Hippocampal formation (tissue), 2 donors: Measurements from ENCODE around the gene RUNX2.
A peak's percentile ranks its signal among the peaks of the same experiment; 100 is the strongest.
"Not testable (repeated sequence)": the region's sequence is repeated elsewhere in the genome, so short reads cannot be mapped to it uniquely, and the experiment has no call there.

ENCODE experiments used
- DNase-seq, 2 donors: peaks; one replicate each; lab custom pipeline; 2025; lab: John Stamatoyannopoulos, UW

Gene RUNX2

GRCh38 chr6:45648262-45648620, 320.1 kb downstream of the RUNX2 start:
- DNase-seq = no peak

GRCh38 chr6:45650524-45651135, 322.5 kb downstream of the RUNX2 start:
- DNase-seq = no peak

- DNase-seq = no peak
These were observed 323.2 kb downstream of the RUNX2 start for GRCh38 chr6:45651301-45651700.

GRCh38 chr6:45652416-45652815, 324.3 kb downstream of the RUNX2 start:
- peak in 1 of 2 donors; percentile 28 for DNase-seq

GRCh38 chr6:45653117-45653883, 325.2 kb downstream of the RUNX2 start:
- no peak for DNase-seq

- DNase-seq = no peak
These were observed 326.5 kb downstream of the RUNX2 start for GRCh38 chr6:45654673-45655072.

GRCh38 chr6:45655745-45656476, 327.8 kb downstream of the RUNX2 start:
- DNase-seq = no peak

GRCh38 chr6:45657226-45657625, 329.1 kb downstream of the RUNX2 start:
- DNase-seq = no peak

- no peak for DNase-seq
These were observed 330.3 kb downstream of the RUNX2 start for GRCh38 chr6:45658400-45658799.

GRCh38 chr6:45658958-45659357, 330.8 kb downstream of the RUNX2 start:
- peak in 1 of 2 donors; percentile 49 for DNase-seq

- no peak for DNase-seq
These were observed 333.5 kb downstream of the RUNX2 start for GRCh38 chr6:45661661-45662060.

- DNase-seq = peak in 1 of 2 donors; percentile 10
These were observed 335.4 kb downstream of the RUNX2 start for GRCh38 chr6:45663251-45664221.

GRCh38 chr6:45664707-45665106, 336.6 kb downstream of the RUNX2 start:
- DNase-seq = no peak

- DNase-seq = no peak
These were observed 337.7 kb downstream of the RUNX2 start for GRCh38 chr6:45665859-45666258.

GRCh38 chr6:45666846-45667245, 338.7 kb downstream of the RUNX2 start:
- no peak for DNase-seq

GRCh38 chr6:45667300-45667699, 339.2 kb downstream of the RUNX2 start:
- DNase-seq = no peak

- no peak for DNase-seq
These were observed 339.6 kb downstream of the RUNX2 start for GRCh38 chr6:45667766-45668165.

GRCh38 chr6:45668705-45669104, 340.6 kb downstream of the RUNX2 start:
- no peak for DNase-seq

GRCh38 chr6:45673167-45673566, 345.0 kb downstream of the RUNX2 start:
- not testable (repeated sequence) for DNase-seq

GRCh38 chr6:45675166-45675565, 347.0 kb downstream of the RUNX2 start:
- DNase-seq = not testable (repeated sequence)

GRCh38 chr6:45675634-45676033, 347.5 kb downstream of the RUNX2 start:
- DNase-seq = no peak

GRCh38 chr6:45676380-45676779, 348.2 kb downstream of the RUNX2 start:
- no peak for DNase-seq
